ENCODE measurements around the gene LRRC8E.

GRCh38 chr19:7844405-7844804 lies 43.9 kb upstream of the LRRC8E start:
- no peak for TF ChIP-seq CTCF (IDR thresholded peaks at IDR 0.05; ENCODE audit: low read depth, low read length, missing input control)
- TF ChIP-seq JUND (IDR thresholded peaks at IDR 0.05), result no peak
- TF ChIP-seq ATF3 (IDR thresholded peaks at IDR 0.05), result no peak
- TF ChIP-seq SP1 (IDR thresholded peaks at IDR 0.05), result no peak
- no peak for TF ChIP-seq EGR1 (IDR thresholded peaks at IDR 0.05; ENCODE audit: low read depth in 2 of 2)
- no peak for TF ChIP-seq HNF4G (IDR thresholded peaks at IDR 0.05)
- no peak for TF ChIP-seq FOXA1 (IDR thresholded peaks at IDR 0.05)
- no peak for TF ChIP-seq ZBTB33 (IDR thresholded peaks at IDR 0.05)
- TF ChIP-seq REST (IDR thresholded peaks at IDR 0.05), result no peak
- no peak for TF ChIP-seq YY1 (IDR thresholded peaks at IDR 0.05)
- no peak for TF ChIP-seq HNF4A (conservative IDR thresholded peaks at IDR 0.05)
